SH-SY5Y (cell line): Measurements from ENCODE around the gene PDE4D.

ENCODE experiments used
- GATA2 ChIP-seq: IDR thresholded peaks from 2 replicates; pipeline ENCODE4 v1.6.1; 2011; ENCODE audit warnings: mild to moderate bottlenecking, low read depth, low read length
- GATA3 ChIP-seq: IDR thresholded peaks from 2 replicates; pipeline ENCODE4 v1.6.1; 2011; ENCODE audit warnings: low read depth, mild to moderate bottlenecking, low read length, moderate library complexity

DNA sequence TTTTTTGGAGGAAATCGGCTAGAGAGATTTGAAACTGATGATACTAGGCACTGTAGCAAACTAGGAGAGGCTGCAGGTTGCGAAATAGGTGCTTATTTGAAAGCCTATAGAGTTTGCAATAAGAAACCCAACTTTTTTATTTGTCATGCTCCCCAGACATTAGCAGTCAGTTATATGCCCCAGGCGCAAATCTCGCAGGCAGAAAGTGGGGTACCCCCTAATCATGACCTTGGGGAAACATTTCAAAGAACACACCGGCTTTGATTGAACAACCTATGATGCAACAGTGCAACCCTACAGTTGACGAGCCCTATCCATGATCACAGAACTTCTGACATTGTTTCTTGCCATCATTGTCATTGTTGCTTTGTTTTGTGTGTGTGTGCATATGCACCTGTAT is 800.2 kb downstream of the PDE4D start:
- TF ChIP-seq GATA3, result no peak
- no peak for TF ChIP-seq GATA2
